H9 (cell line): ENCODE data around the gene NECAB2. TPM values are rescaled to one million over a fixed set of nuclear protein-coding genes. Genes with fewer than 3 reads are reported as not detected.

ENCODE experiments used
- DNase-seq: peaks from one replicate; pipeline ENCODE4 v3.0.0-alpha.2; 2017
- H2AFZ ChIP-seq: one replicate; pipeline ENCODE4 v1.6.1; 2013; ENCODE audit warnings: mild to moderate bottlenecking, low read length, control low read depth, moderate library complexity
- H2AK5ac ChIP-seq: 2 replicates; pipeline ENCODE4 v1.6.1; 2013; ENCODE audit warnings: low read length, control low read depth, mixed read lengths; ENCODE audit not compliant: insufficient read length
- H2BK120ac ChIP-seq: one replicate; pipeline ENCODE4 v1.6.1; 2013; ENCODE audit warnings: low read depth, mild to moderate bottlenecking, low read length, control low read depth, inconsistent platforms; ENCODE audit not compliant: poor library complexity, severe bottlenecking
- H2BK12ac ChIP-seq: 2 replicates; pipeline ENCODE4 v1.6.1; 2013; ENCODE audit warnings: low read length, control low read depth, mixed read lengths, low read depth; ENCODE audit not compliant: insufficient read length
- H2BK15ac ChIP-seq: 2 replicates; pipeline ENCODE4 v1.6.1; 2013; ENCODE audit warnings: low read depth, low read length, control low read depth
- H2BK20ac ChIP-seq: one replicate; pipeline ENCODE4 v1.6.1; 2013; ENCODE audit warnings: low read depth, mild to moderate bottlenecking, low read length, control low read depth, inconsistent platforms; ENCODE audit not compliant: poor library complexity, severe bottlenecking
- H2BK5ac ChIP-seq: 2 replicates; pipeline ENCODE4 v1.6.1; 2013; ENCODE audit warnings: low read length, control low read depth, mixed read lengths; ENCODE audit not compliant: insufficient read length
- H3K14ac ChIP-seq: 2 replicates; pipeline ENCODE4 v1.6.1; 2013; ENCODE audit warnings: low read length, control low read depth; ENCODE audit not compliant: insufficient read depth
- H3K18ac ChIP-seq: 2 replicates; pipeline ENCODE4 v1.6.1; 2013; ENCODE audit warnings: low read depth, mild to moderate bottlenecking, mixed read lengths, low read length, control low read depth; ENCODE audit not compliant: insufficient read length
- H3K23ac ChIP-seq: 2 replicates; pipeline ENCODE4 v1.6.1; 2013; ENCODE audit warnings: low read length, control low read depth, mixed read lengths, low read depth; ENCODE audit not compliant: insufficient read length
- H3K23me2 ChIP-seq: 2 replicates; pipeline ENCODE4 v1.6.1; 2013; ENCODE audit warnings: low read depth, mild to moderate bottlenecking, mixed read lengths, low read length, control low read depth; ENCODE audit not compliant: insufficient read length, poor library complexity, severe bottlenecking
- H3K27ac ChIP-seq: 2 replicates; pipeline ENCODE4 v1.5.1; 2013; ENCODE audit warnings: low read length, control low read depth, mixed read lengths, low read depth; ENCODE audit not compliant: insufficient read length
- H3K27me3 ChIP-seq: 2 replicates; pipeline ENCODE4 v1.6.1; 2013; ENCODE audit warnings: low read length, control low read depth, inconsistent platforms; ENCODE audit not compliant: insufficient read depth
- H3K4ac ChIP-seq: 2 replicates; pipeline ENCODE4 v1.6.1; 2013; ENCODE audit warnings: low read depth, mild to moderate bottlenecking, control low read depth, inconsistent platforms, low read length, moderate library complexity
- H3K4me1 ChIP-seq: 2 replicates; pipeline ENCODE4 v1.6.1; 2013; ENCODE audit warnings: low read length, control low read depth, inconsistent platforms; ENCODE audit not compliant: insufficient read depth
- H3K4me2 ChIP-seq: 2 replicates; pipeline ENCODE4 v1.6.1; 2013; ENCODE audit warnings: low read length, control low read depth, mixed read lengths; ENCODE audit not compliant: insufficient read length, insufficient read depth
- H3K56ac ChIP-seq: 2 replicates; pipeline ENCODE4 v1.6.1; 2013; ENCODE audit warnings: low read depth, mild to moderate bottlenecking, mixed read lengths, low read length, control low read depth; ENCODE audit not compliant: insufficient read length
- H3K79me1 ChIP-seq: 2 replicates; pipeline ENCODE4 v1.6.1; 2013; ENCODE audit warnings: low read depth, mild to moderate bottlenecking, moderate library complexity, low read length, control low read depth, inconsistent platforms; ENCODE audit not compliant: insufficient read depth, poor library complexity, severe bottlenecking
- H3K79me2 ChIP-seq: 2 replicates; pipeline ENCODE4 v1.6.1; 2013; ENCODE audit warnings: low read length, control low read depth, inconsistent platforms; ENCODE audit not compliant: insufficient read depth
- H3K9ac ChIP-seq: 2 replicates; pipeline ENCODE4 v1.6.1; 2013; ENCODE audit warnings: low read length, control low read depth, mixed read lengths; ENCODE audit not compliant: insufficient read length; ENCODE audit errors: extremely low read depth
- H3K9me3 ChIP-seq: one replicate; pipeline ENCODE4 v1.6.1; 2013; ENCODE audit warnings: low read depth, low read length, inconsistent platforms; ENCODE audit not compliant: control insufficient read depth
- H3T11ph ChIP-seq: one replicate; pipeline ENCODE4 v1.6.1; 2013; ENCODE audit warnings: mild to moderate bottlenecking, low read length, control low read depth, inconsistent platforms
- H4K20me1 ChIP-seq: one replicate; pipeline ENCODE4 v1.6.1; 2013; ENCODE audit not compliant: control insufficient read depth, insufficient read length, insufficient read depth
- H4K5ac ChIP-seq: 2 replicates; pipeline ENCODE4 v1.6.1; 2013; ENCODE audit warnings: low read depth, mild to moderate bottlenecking, mixed read lengths, low read length, control low read depth; ENCODE audit not compliant: insufficient read length
- H4K8ac ChIP-seq: replicated peaks from 2 replicates; pipeline ENCODE4 v1.6.1; 2013; ENCODE audit warnings: low read length, control low read depth, mixed read lengths, low read depth; ENCODE audit not compliant: insufficient read length
- H4K91ac ChIP-seq: 2 replicates; pipeline ENCODE4 v1.6.1; 2013; ENCODE audit warnings: low read depth, mild to moderate bottlenecking, moderate library complexity, mixed read lengths, low read length, control low read depth; ENCODE audit not compliant: insufficient read length
- H3K27ac Mint-ChIP-seq, 3 experiments: 2 replicates in 2 of 3; 3 replicates in 1 of 3; pipeline ENCODE4 v1.8.0; 2020 to 2021; ENCODE audit warnings: mixed read lengths in 3 of 3, mild to moderate bottlenecking in 1 of 3, moderate library complexity in 1 of 3
- H3K27me3 Mint-ChIP-seq: 2 replicates; pipeline ENCODE4 v1.8.0; 2021; ENCODE audit warnings: low read depth, mild to moderate bottlenecking, moderate library complexity, mixed read lengths
- H3K36me3 Mint-ChIP-seq, 3 experiments: 2 replicates in 2 of 3; 3 replicates in 1 of 3; pipeline ENCODE4 v1.8.0; 2020 to 2021; ENCODE audit warnings: low read depth in 3 of 3, mixed read lengths in 3 of 3; ENCODE audit not compliant: insufficient read depth in 1 of 3
- H3K4me1 Mint-ChIP-seq, 2 experiments: 2 replicates each; pipeline ENCODE4 v1.8.0; 2020; ENCODE audit warnings: mixed read lengths in 2 of 2
- H3K4me3 Mint-ChIP-seq, 2 experiments: 2 replicates in 1 of 2; 3 replicates in 1 of 2; pipeline ENCODE4 v1.8.0; 2020 to 2021; ENCODE audit warnings: mild to moderate bottlenecking in 2 of 2, mixed read lengths in 2 of 2, moderate library complexity in 1 of 2
- H3K9me3 Mint-ChIP-seq, 2 experiments: 2 replicates in 1 of 2; 3 replicates in 1 of 2; pipeline ENCODE4 v1.8.0; 2020; ENCODE audit warnings: mild to moderate bottlenecking in 2 of 2, mixed read lengths in 2 of 2, moderate library complexity in 1 of 2
- CTCF ChIP-seq: fragments of 200-600 bp; sonication (generic); conservative IDR thresholded peaks from 3 replicates; pipeline ENCODE4 v1.8.0; 2021; ENCODE audit warnings: antibody characterized with exemption, mild to moderate bottlenecking
- WGBS: extraction: QIAGEN DNeasy Blood & Tissue Kit; methylation state at CpG from one replicate; pipeline ENCODE4 v1.1.7; 2013; ENCODE audit warnings: missing lambda C conversion rate, low lambda C conversion rate, mixed read lengths; ENCODE audit not compliant: insufficient read length; ENCODE audit errors: extremely low coverage; 5-methylcytosine and 5-hydroxymethylcytosine counted together
- total RNA-seq: library from RNA; stranded (reverse); gene quantifications from 2 replicates; pipeline ENCODE4 v1.2.1, GENCODE V29; 2021

The NECAB2 gene
- total RNA-seq, 1 experiment from 2014 or later: 12.6 TPM

GRCh38 chr16:83980794-83981193, 12.8 kb downstream of the NECAB2 start:
- H3K27me3 ChIP-seq: no peaks in the 10 kb centered on the region
- no peak overlapping the region for H2BK5ac ChIP-seq
- H3K79me1 ChIP-seq: no peaks in the 10 kb centered on the region
- H3K9me3 ChIP-seq: peaks cover 11% of the 10 kb centered on the region
- H2BK15ac ChIP-seq: no peak overlapping the region
- H3T11ph ChIP-seq: no peak overlapping the region
- H2BK120ac ChIP-seq: no peak overlapping the region
- no peak overlapping the region for H3K4me3 Mint-ChIP-seq
- no peaks in the 10 kb centered on the region for H3K23me2 ChIP-seq
- H3K4me1 Mint-ChIP-seq: peaks cover 26 to 37% of the 10 kb centered on the region in 2 experiments
- no peak overlapping the region for H3K18ac ChIP-seq
- no peak overlapping the region for H3K56ac ChIP-seq
- H2BK20ac ChIP-seq: no peak overlapping the region
- H3K36me3 Mint-ChIP-seq: peaks cover 21 to 41% (median 25%) of the 10 kb centered on the region in 3 experiments
- no peak overlapping the region for H3K9ac ChIP-seq
- no peaks in the 10 kb centered on the region for H3K79me2 ChIP-seq
- H3K14ac ChIP-seq: no peak overlapping the region
- WGBS: no CpG with 5 or more reads among the region's 2 CpGs
- no peak overlapping the region for H4K8ac ChIP-seq
- no peak for DNase-seq
- H3K4me2 ChIP-seq: no peak overlapping the region
- peaks cover 21% of the 10 kb centered on the region for H3K27me3 Mint-ChIP-seq
- no peaks in the 10 kb centered on the region for H4K20me1 ChIP-seq
- H4K5ac ChIP-seq: no peak overlapping the region
- TF ChIP-seq CTCF: no peak
- H2BK12ac ChIP-seq: no peak overlapping the region
- no peak overlapping the region for H2AK5ac ChIP-seq
- H3K23ac ChIP-seq: no peak overlapping the region
- no peak overlapping the region for H3K27ac ChIP-seq
- no peak overlapping the region for H4K91ac ChIP-seq
- H2AFZ ChIP-seq: no peak overlapping the region
- no peak overlapping the region for H3K4ac ChIP-seq
- H3K4me1 ChIP-seq: no peaks in the 10 kb centered on the region
- H3K9me3 Mint-ChIP-seq: peaks cover 20 to 21% of the 10 kb centered on the region in 2 experiments
- peak overlapping the region in 2 of 3 experiments; percentile 35 to 67; a peak in 2 of 7 replicates for H3K27ac Mint-ChIP-seq
